GM18861 (cell line): ENCODE measurements around the gene ACADM.
A peak's percentile ranks its signal among the peaks of the same experiment; 100 is the strongest.
"Not testable (repeated sequence)": the region's sequence is repeated elsewhere in the genome, so short reads cannot be mapped to it uniquely, and the experiment has no call there.

Experiments
- ATAC-seq: cut with Tn5 transposase; IDR thresholded peaks from one replicate; pipeline ENCODE4 v1.9.1; 2021; ENCODE audit not compliant: unreplicated experiment

The ACADM gene

GRCh38 chr1:75733661-75734060 lies 9.2 kb downstream of the ACADM start:
- no peak for ATAC-seq

DNA sequence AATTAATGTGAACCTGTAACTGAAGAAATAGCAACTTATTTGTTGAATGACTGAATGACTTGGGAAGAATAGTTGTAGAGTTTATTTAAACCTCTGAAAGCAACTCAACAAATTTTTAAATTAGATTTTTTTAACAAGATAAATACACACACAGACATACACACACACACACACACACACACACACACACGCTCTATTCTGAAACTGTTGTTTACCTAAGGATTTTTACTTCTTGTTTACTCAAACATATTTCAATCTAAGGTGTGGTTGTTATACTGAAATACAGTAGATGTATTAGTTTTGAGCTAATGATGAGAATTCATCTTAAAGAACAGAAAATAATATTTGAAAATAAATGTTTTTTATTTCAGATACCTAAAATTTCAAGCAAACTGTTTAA lies 11.5 kb downstream of the ACADM start:
- no peak for ATAC-seq

DNA sequence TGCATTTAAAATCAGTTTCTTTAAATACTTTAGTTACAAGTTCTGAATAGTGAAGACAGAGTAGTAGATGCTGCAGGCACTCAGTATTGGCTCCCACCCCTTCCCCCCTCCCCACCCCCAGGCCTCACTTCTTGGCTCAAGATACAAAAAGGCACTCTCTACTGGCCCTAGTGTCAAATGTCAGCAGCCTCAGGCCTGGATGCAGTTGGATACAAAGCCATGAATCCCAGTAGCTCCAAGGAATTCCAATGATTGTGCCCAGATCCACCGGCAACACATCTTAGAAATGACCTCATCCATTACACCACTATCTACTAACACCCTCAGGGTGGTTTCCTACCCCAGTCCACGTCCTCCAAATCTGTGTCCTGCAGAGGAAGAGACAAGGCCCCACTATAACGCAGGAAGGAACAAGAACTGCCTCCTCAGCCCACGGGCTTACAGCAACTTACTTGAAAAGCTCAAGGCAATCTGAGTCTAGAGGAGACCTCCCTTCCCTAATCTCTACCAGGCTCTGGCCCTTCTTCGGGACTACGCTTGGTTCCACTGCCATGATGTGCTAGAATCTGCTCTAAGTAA lies 17.6 kb downstream of the ACADM start:
- ATAC-seq: no peak

GRCh38 chr1:75745276-75745675 lies 20.8 kb downstream of the ACADM start:
- peak; percentile 80 for ATAC-seq

GRCh38 chr1:75757210-75757609 lies 32.7 kb downstream of the ACADM start:
- ATAC-seq: not testable (repeated sequence)

DNA sequence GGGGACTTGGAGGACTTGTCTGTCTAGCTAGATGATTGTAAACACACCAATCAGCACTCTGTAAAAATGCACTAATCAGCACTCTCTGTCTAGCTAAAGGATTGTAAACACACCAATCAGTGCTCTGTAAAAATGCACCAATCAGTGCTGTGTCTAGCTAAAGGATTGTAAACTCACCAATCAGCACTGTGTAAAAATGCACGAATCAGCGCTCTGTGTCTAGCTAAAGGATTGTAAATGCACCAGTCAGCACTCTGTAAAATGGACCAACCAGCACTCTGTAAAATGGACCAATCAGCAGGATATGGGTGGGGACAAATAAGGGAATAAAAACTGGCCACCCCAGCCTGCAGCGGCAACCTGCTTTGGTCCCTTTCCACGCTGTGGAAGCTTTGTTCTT lies 34.0 kb downstream of the ACADM start:
- not testable (repeated sequence) for ATAC-seq

GRCh38 chr1:75764057-75764655 lies 39.6 kb downstream of the ACADM start:
- ATAC-seq: no peak

- no peak for ATAC-seq
Measured at GRCh38 chr1:75765697-75766355, 41.3 kb downstream of the ACADM start.

GRCh38 chr1:75768016-75768415 lies 43.5 kb downstream of the ACADM start:
- ATAC-seq: no peak

GRCh38 chr1:75770761-75771160 lies 46.3 kb downstream of the ACADM start:
- ATAC-seq: no peak

GRCh38 chr1:75771978-75772377 lies 47.5 kb downstream of the ACADM start:
- ATAC-seq: no peak

DNA sequence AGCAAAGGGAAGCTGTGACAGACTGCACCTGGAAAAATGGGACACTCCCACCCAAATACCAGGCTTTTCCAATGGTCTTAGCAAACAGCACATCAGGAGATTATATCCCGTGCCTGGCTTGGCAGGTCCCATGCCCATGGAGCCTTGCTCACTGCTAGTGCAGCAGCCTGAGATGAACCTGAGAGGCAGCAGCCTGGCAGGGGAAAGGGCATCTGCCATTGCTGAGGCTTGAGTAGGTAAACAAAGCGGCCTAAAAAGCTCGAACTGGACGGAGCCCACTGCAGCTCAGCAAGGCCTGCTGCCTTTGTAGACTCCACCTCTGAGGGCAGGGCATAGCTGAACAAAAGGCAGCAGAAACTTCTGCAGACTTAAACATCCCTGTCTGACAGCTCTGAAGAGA lies 53.3 kb downstream of the ACADM start:
- not testable (repeated sequence) for ATAC-seq

DNA sequence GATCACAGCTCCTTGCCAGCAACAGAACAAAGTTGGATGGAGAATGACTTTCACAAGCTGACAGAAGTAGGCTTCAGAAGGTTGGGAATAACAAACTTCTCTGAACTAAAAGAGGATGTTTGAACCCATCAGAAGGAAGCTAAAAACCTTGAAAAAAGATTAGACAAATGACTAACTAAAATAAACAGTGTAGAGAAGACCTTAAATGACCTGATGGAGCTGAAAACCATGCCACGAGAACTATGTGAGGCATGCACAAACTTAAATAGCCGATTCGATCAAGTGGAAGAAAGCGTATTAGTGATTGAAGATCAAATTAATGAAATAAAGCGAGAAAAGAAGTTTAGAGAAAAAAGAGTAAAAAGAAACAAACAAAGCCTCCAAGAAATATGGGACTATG lies 54.2 kb downstream of the ACADM start:
- ATAC-seq: not testable (repeated sequence)

- not testable (repeated sequence) for ATAC-seq
Measured at GRCh38 chr1:75780183-75780582, 55.7 kb downstream of the ACADM start.

DNA sequence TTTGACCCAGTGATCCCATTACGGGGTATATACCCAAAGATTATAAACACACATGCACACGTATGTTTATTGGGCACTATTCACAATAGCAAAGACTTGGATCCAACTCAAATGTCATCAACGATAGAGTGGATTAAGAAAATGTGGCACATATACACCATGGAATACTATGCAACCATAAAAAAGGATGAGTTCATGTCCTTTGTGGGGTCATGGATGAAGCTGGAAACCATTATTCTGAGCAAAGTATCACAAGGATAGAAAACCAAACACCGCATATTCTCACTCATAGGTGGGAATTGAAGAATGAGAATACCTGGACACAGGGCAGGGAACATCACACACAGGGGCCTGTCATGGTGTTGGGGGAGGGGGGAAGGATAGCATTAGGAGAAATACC lies 59.4 kb downstream of the ACADM start:
- ATAC-seq: not testable (repeated sequence)

DNA sequence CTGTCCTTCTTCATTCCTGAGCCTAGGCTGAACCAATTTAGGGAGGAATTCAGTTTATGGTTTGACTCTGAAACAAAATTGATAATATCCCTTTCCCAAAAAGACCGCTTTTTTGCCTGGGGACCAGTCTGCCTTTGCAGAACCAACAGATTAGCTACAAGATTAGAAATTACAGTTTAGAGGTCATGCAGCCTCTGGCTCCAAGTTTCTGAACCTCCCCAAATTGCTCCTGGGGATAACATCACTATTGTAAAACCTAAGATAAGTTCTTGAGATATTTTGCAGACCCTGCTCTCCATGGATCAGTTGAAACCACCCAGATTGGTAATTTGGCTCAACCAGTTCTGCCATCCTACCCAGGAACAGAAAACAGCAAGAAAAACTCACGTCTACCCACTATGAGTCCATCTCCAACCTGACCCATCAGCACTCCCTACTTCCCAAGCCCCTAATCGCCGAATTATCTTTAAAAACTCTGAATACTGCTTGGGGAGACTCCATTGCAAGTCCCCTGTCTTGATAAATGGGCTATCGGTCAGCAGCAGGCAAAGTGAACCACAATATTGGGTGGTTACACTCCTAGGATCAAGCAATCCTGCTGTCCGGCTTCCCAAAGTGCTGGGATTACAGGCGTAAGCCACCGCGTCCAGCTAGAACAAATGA lies 60.9 kb downstream of the ACADM start:
- peak; percentile 16 for ATAC-seq

GRCh38 chr1:75785983-75786853 lies 61.7 kb downstream of the ACADM start, which contains the start of gene RABGGTB:
RABGGTB (plus strand) TSS chr1:75786256; CDS start chr1:75786272, 16 bp downstream.
- peak; percentile 65 for ATAC-seq

DNA sequence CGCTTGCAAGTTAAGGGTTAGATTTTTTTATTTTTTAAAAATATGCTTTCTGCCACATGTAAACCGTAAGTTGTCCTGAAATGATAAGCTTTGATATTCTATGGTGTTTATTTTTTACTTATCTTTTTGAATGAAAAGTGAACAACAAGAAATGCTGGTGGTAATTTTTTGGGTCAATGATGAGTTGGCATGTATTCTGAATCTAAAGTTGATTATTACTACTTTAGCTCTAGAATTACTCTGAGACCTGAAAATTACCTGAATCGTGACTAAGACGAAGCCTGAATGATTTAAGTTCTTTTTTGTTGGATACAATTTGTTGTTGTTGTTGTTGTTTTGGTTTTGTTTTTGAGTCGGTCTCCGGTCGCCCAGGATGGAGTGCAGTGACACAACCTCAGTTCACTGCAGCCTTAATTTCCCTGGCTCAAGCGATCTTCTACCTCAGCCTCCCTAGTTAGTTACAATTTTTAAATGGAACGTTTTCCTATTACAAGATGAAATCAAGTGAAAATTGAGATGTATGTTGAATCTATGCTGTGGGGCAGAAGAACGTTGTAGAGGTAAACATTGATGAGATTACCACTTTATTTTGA lies 62.5 kb downstream of the ACADM start:
- no peak for ATAC-seq

- no peak for ATAC-seq
Measured at GRCh38 chr1:75787524-75787923, 63.0 kb downstream of the ACADM start.

- ATAC-seq: no peak
Measured at GRCh38 chr1:75789988-75790387, 65.5 kb downstream of the ACADM start.

DNA sequence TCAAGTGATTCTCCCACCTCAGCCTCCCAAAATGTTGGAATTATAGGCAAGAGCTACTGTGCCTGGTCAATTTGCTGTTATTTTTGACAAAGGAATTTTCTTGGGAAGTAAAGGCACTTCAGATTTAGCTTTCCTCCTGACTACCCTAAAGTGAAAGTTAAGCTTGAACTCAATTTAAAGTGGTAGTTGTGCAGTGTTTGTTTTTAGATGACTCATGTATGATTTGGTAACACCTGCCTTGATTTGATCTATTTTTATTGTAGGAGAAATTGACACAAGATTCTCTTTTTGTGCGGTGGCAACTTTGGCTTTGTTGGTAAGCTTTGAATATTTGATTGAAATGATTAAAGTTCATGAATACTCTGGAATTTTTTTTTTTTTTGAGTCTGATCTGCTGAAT lies 66.5 kb downstream of the ACADM start:
- no peak for ATAC-seq
